Measurements from ENCODE around the gene STIMATE.

DNA sequence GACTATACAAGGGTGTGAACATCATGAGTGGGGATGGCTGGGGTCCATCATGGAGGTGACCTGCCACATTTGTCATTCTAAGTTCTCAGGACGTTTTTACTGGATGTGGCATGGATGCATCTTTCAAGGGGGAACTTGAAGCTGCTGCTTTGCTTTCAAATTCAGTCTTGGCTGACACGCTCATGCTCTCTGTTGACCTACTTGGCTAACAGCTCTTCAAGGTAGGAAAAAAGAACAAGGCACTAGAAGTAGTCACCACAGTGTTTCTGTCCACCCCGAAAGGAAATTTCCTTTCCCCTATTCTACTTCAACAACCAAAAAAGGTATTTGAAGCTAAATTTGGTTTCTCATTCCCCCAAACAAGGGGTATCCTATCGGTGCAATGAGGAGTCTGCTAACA is 15.0 kb downstream of the STIMATE start:
- no peak for TF ChIP-seq EZH2phosphoT487 (IDR thresholded peaks at IDR 0.05)
- TF ChIP-seq, protein P1, sequence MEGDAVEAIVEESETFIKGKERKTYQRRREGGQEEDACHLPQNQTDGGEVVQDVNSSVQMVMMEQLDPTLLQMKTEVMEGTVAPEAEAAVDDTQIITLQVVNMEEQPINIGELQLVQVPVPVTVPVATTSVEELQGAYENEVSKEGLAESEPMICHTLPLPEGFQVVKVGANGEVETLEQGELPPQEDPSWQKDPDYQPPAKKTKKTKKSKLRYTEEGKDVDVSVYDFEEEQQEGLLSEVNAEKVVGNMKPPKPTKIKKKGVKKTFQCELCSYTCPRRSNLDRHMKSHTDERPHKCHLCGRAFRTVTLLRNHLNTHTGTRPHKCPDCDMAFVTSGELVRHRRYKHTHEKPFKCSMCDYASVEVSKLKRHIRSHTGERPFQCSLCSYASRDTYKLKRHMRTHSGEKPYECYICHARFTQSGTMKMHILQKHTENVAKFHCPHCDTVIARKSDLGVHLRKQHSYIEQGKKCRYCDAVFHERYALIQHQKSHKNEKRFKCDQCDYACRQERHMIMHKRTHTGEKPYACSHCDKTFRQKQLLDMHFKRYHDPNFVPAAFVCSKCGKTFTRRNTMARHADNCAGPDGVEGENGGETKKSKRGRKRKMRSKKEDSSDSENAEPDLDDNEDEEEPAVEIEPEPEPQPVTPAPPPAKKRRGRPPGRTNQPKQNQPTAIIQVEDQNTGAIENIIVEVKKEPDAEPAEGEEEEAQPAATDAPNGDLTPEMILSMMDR (IDR thresholded peaks at IDR 0.05) = no peak

All from neural progenitor cell (in vitro differentiated cells).